OCI-LY1 (cell line): ENCODE data around the gene NDUFAF4.

Experiments used
- H2AFZ ChIP-seq: fragments of 200-600 bp; sonication (generic), shearing (Covaris generic); 2 replicates; pipeline ENCODE4 v1.6.0; 2014; ENCODE audit warnings: antibody characterized with exemption, mild to moderate bottlenecking, low read length
- H3F3A ChIP-seq: fragments of 200-600 bp; sonication (generic), shearing (Covaris generic); 2 replicates; pipeline ENCODE4 v1.6.0; 2014; ENCODE audit warnings: mild to moderate bottlenecking, antibody characterized with exemption, low read length, moderate library complexity; ENCODE audit not compliant: insufficient read depth
- H3K27ac ChIP-seq: fragments of 200-600 bp; sonication (generic); 2 replicates; pipeline ENCODE4 v1.5.1; 2014; ENCODE audit warnings: low read length, mixed run types, mild to moderate bottlenecking, low read depth; ENCODE audit not compliant: poor library complexity, severe bottlenecking
- H3K27me3 ChIP-seq: fragments of 200-600 bp; sonication (generic); 2 replicates; pipeline ENCODE4 v1.6.0; 2014; ENCODE audit warnings: antibody characterized with exemption, mild to moderate bottlenecking, low read length, moderate library complexity; ENCODE audit not compliant: insufficient read depth
- H3K36me3 ChIP-seq: fragments of 200-600 bp; sonication (generic); 2 replicates; pipeline ENCODE4 v1.6.1; 2014; ENCODE audit warnings: mild to moderate bottlenecking, antibody characterized with exemption, low read length, moderate library complexity, mixed read lengths; ENCODE audit not compliant: insufficient read depth
- H3K4me1 ChIP-seq: fragments of 200-600 bp; sonication (generic); 2 replicates; pipeline ENCODE4 v1.5.1; 2014; ENCODE audit warnings: mild to moderate bottlenecking, low read length, moderate library complexity; ENCODE audit not compliant: insufficient read depth, severe bottlenecking
- H3K4me2 ChIP-seq: fragments of 200-600 bp; sonication (generic), shearing (Covaris generic); 2 replicates; pipeline ENCODE4 v1.6.1; 2014; ENCODE audit warnings: low read length
- H3K4me3 ChIP-seq: fragments of 200-600 bp; sonication (generic); 2 replicates; pipeline ENCODE4 v1.5.1; 2014; ENCODE audit warnings: low read length, low read depth, mild to moderate bottlenecking, mixed read lengths; ENCODE audit not compliant: poor library complexity, severe bottlenecking
- H3K79me2 ChIP-seq: fragments of 200-600 bp; shearing (Covaris generic); 2 replicates; pipeline ENCODE4 v1.6.1; 2016; ENCODE audit warnings: mixed run types, low read length, mixed read lengths; ENCODE audit not compliant: insufficient read depth
- H3K9ac ChIP-seq: fragments of 200-600 bp; sonication (generic), shearing (Covaris generic); 2 replicates; pipeline ENCODE4 v1.6.1; 2014; ENCODE audit warnings: mild to moderate bottlenecking, low read length, mixed read lengths
- H3K9me2 ChIP-seq: fragments of 200-600 bp; sonication (generic), shearing (Covaris generic); 2 replicates; pipeline ENCODE4 v1.6.1; 2014; ENCODE audit warnings: low read depth, mild to moderate bottlenecking, low read length, mixed read lengths
- H3K9me3 ChIP-seq: fragments of 200-600 bp; shearing (Covaris generic); 2 replicates; pipeline ENCODE4 v1.6.1; 2014; ENCODE audit warnings: low read length, mixed read lengths
- H4K20me1 ChIP-seq: fragments of 200-600 bp; sonication (generic), shearing (Covaris generic); 2 replicates; pipeline ENCODE4 v1.6.0; 2016; ENCODE audit warnings: mild to moderate bottlenecking, low read length; ENCODE audit not compliant: insufficient read depth
- EZH2 ChIP-seq: fragments of 200-600 bp; sonication (generic), shearing (Covaris generic); IDR thresholded peaks from 2 replicates; pipeline ENCODE4 v1.8.0; 2017; ENCODE audit warnings: borderline replicate concordance, mixed run types, mild to moderate bottlenecking, antibody characterized with exemption, low read length, moderate library complexity, mixed read lengths
- TF ChIP-seq, protein P1 (sequence below): fragments of 200-600 bp; sonication (generic), shearing (Covaris generic); IDR thresholded peaks from 2 replicates; pipeline ENCODE4 v1.5.1; 2017; ENCODE audit warnings: mild to moderate bottlenecking, antibody characterized with exemption, low read length, moderate library complexity, mixed read lengths

NDUFAF4 gene

DNA sequence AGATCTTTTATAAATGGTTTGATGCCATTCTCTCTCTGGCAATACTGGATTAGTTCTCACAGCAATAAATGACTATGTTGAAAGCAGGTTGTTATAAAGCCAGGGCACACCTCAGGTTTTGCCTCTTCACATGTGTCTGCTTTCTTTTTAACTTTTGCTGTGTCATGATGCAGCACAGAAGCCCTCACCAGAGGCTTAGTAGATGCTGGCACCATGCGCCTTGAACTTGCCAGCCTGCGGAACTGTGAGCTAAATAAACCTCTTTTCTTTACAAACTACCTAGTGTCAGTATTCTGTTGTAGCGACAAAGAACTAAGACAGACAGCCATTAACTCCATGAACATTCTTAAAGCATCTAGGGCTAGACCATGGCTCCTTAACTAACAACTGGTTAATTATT, 45.1 kb downstream of the NDUFAF4 start:
- no peaks in the 10 kb centered on the region for H3K36me3 ChIP-seq
- no peaks in the 10 kb centered on the region for H3K4me1 ChIP-seq
- no peaks in the 10 kb centered on the region for H3F3A ChIP-seq
- no peaks in the 10 kb centered on the region for H3K9me3 ChIP-seq
- TF ChIP-seq, protein P1, sequence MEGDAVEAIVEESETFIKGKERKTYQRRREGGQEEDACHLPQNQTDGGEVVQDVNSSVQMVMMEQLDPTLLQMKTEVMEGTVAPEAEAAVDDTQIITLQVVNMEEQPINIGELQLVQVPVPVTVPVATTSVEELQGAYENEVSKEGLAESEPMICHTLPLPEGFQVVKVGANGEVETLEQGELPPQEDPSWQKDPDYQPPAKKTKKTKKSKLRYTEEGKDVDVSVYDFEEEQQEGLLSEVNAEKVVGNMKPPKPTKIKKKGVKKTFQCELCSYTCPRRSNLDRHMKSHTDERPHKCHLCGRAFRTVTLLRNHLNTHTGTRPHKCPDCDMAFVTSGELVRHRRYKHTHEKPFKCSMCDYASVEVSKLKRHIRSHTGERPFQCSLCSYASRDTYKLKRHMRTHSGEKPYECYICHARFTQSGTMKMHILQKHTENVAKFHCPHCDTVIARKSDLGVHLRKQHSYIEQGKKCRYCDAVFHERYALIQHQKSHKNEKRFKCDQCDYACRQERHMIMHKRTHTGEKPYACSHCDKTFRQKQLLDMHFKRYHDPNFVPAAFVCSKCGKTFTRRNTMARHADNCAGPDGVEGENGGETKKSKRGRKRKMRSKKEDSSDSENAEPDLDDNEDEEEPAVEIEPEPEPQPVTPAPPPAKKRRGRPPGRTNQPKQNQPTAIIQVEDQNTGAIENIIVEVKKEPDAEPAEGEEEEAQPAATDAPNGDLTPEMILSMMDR, result no peak
- TF ChIP-seq EZH2, result no peak
- no peaks in the 10 kb centered on the region for H3K9me2 ChIP-seq
- H3K27ac ChIP-seq, result no peak overlapping the region
- no peaks in the 10 kb centered on the region for H3K79me2 ChIP-seq
- no peak overlapping the region for H3K9ac ChIP-seq
- no peaks in the 10 kb centered on the region for H4K20me1 ChIP-seq
- no peaks in the 10 kb centered on the region for H3K27me3 ChIP-seq
- H2AFZ ChIP-seq, result no peak overlapping the region
- H3K4me3 ChIP-seq, result no peak overlapping the region
- no peak overlapping the region for H3K4me2 ChIP-seq

DNA sequence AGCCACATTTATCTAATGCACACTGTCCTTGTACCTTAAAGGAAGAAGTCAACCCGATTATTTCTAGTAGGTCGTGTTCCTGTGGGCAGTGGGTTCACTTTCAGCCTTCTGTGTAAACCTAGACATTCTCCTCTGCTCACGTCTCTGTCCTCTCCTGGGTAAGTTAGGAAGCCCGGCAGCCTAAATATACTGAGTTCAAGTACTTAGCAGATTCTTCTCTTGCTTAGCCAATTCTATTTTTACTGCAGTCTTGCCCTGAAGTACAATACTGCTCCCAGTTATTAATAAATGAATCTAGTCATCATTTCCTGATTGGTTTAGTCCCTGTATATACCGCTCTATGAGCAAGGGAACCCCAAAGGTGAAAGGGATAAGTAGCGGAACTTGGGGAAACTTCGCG, 45.8 kb downstream of the NDUFAF4 start:
- H3K36me3 ChIP-seq, result no peaks in the 10 kb centered on the region
- H3K4me1 ChIP-seq, result no peaks in the 10 kb centered on the region
- no peak overlapping the region for H3K9ac ChIP-seq
- no peak for TF ChIP-seq EZH2
- TF ChIP-seq, protein P1, result no peak
- H3K4me2 ChIP-seq, result no peak overlapping the region
- H3K79me2 ChIP-seq, result no peaks in the 10 kb centered on the region
- no peaks in the 10 kb centered on the region for H3K9me3 ChIP-seq
- H4K20me1 ChIP-seq, result no peaks in the 10 kb centered on the region
- no peak overlapping the region for H3K27ac ChIP-seq
- H3F3A ChIP-seq, result no peaks in the 10 kb centered on the region
- no peak overlapping the region for H2AFZ ChIP-seq
- no peaks in the 10 kb centered on the region for H3K27me3 ChIP-seq
- H3K4me3 ChIP-seq, result no peak overlapping the region
- no peaks in the 10 kb centered on the region for H3K9me2 ChIP-seq

DNA sequence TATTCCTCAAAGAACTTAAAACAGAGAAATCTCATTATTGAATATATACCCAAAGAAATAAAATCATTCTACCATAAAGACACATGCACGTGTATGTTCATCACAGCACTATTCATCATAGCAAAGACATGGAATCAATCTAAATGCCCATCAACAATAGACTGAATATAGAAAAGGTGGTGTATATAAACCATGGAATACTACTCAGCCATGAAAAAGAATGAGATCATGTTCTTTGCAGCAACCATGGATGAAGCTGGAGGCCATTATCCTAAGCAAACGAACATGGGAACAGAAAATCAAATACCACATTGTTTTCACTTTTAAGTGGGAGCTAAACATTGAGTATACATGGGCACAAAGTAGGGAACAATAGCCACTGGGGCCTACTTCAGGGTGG, 48.1 kb downstream of the NDUFAF4 start:
- no peaks in the 10 kb centered on the region for H4K20me1 ChIP-seq
- H3K9me2 ChIP-seq, result no peaks in the 10 kb centered on the region
- no peak overlapping the region for H3K27ac ChIP-seq
- H3K4me1 ChIP-seq, result no peaks in the 10 kb centered on the region
- H3K4me2 ChIP-seq, result no peak overlapping the region
- H3K79me2 ChIP-seq, result no peaks in the 10 kb centered on the region
- no peaks in the 10 kb centered on the region for H3K36me3 ChIP-seq
- no peak for TF ChIP-seq EZH2
- TF ChIP-seq, protein P1, result no peak
- H3K9me3 ChIP-seq, result no peaks in the 10 kb centered on the region
- H3K9ac ChIP-seq, result no peak overlapping the region
- no peak overlapping the region for H2AFZ ChIP-seq
- H3K4me3 ChIP-seq, result no peak overlapping the region
- H3K27me3 ChIP-seq, result no peaks in the 10 kb centered on the region
- no peaks in the 10 kb centered on the region for H3F3A ChIP-seq
